GM12864 (cell line): Measurements from ENCODE around the gene LGR5.
"Not testable (repeated sequence)": the region's sequence is repeated elsewhere in the genome, so short reads cannot be mapped to it uniquely, and the experiment has no call there.

ENCODE experiments used
- DNase-seq: peaks from one replicate; pipeline ENCODE4 v3.0.0-alpha.2; 2011; ENCODE audit warnings: low read depth
- H3K4me3 ChIP-seq: 2 replicates; pipeline ENCODE4 v1.5.1; 2011; ENCODE audit warnings: mild to moderate bottlenecking, low read depth, low read length, control low read depth
- CTCF ChIP-seq: IDR thresholded peaks from 2 replicates; pipeline ENCODE4 v1.5.1; 2011; ENCODE audit warnings: low read depth, mild to moderate bottlenecking, moderate library complexity, low read length, control low read depth, inconsistent platforms; ENCODE audit errors: missing control alignments

The LGR5 gene

GRCh38 chr12:71472441-71472911 is 32.9 kb downstream of the LGR5 start:
- H3K4me3 ChIP-seq, result no peak overlapping the region
- TF ChIP-seq CTCF, result no peak
- no peak for DNase-seq

- no peak overlapping the region for H3K4me3 ChIP-seq
- no peak for TF ChIP-seq CTCF
- DNase-seq, result no peak
Observed at GRCh38 chr12:71474791-71475190, 35.2 kb downstream of the LGR5 start.

GRCh38 chr12:71475280-71475679 is 35.7 kb downstream of the LGR5 start:
- H3K4me3 ChIP-seq, result no peak overlapping the region
- no peak for DNase-seq
- no peak for TF ChIP-seq CTCF

- no peak for DNase-seq
- TF ChIP-seq CTCF, result no peak
- H3K4me3 ChIP-seq, result no peak overlapping the region
Observed at GRCh38 chr12:71476513-71476912, 36.9 kb downstream of the LGR5 start.

GRCh38 chr12:71477609-71478008 is 38.0 kb downstream of the LGR5 start:
- no peak for TF ChIP-seq CTCF
- no peak overlapping the region for H3K4me3 ChIP-seq
- DNase-seq, result no peak

- no peak overlapping the region for H3K4me3 ChIP-seq
- no peak for TF ChIP-seq CTCF
- DNase-seq, result no peak
Observed at GRCh38 chr12:71478270-71478669, 38.7 kb downstream of the LGR5 start.

- H3K4me3 ChIP-seq, result no peak overlapping the region
- TF ChIP-seq CTCF, result no peak
- DNase-seq, result no peak
Observed at GRCh38 chr12:71484272-71484905, 44.8 kb downstream of the LGR5 start.

- not testable (repeated sequence) for DNase-seq, H3K4me3 ChIP-seq
Observed at GRCh38 chr12:71490844-71491243, 51.2 kb downstream of the LGR5 start.
